Transverse colon (tissue), 4 donors: ENCODE data around the gene ARHGAP31.

Experiments
- POLR2A ChIP-seq: fragments of 450-650 bp; IDR thresholded peaks from one replicate; pipeline ENCODE4 v1.6.1; 2016; ENCODE audit warnings: antibody characterized with exemption, mild to moderate bottlenecking, moderate library complexity
- POLR2AphosphoS5 ChIP-seq, 3 donors: sonication (generic); formaldehyde crosslinking; IDR thresholded peaks; one replicate each; pipeline ENCODE4 v1.6.1; 2016; ENCODE audit warnings: antibody characterized with exemption in 3 of 3
- TF ChIP-seq, protein P1 (sequence below), 5 experiments: fragments of 200-600 bp in 3 of 5; fragments of 450-650 bp in 2 of 5; sonication (generic) in 3 of 5; IDR thresholded peaks; 1 replicate in 2 of 5; 2 replicates in 3 of 5; pipeline ENCODE4 v1.5.1; 2016 to 2017; ENCODE audit warnings: antibody characterized with exemption in 5 of 5, inconsistent platforms in 3 of 5, mild to moderate bottlenecking in 2 of 5, moderate library complexity in 1 of 5

DNA sequence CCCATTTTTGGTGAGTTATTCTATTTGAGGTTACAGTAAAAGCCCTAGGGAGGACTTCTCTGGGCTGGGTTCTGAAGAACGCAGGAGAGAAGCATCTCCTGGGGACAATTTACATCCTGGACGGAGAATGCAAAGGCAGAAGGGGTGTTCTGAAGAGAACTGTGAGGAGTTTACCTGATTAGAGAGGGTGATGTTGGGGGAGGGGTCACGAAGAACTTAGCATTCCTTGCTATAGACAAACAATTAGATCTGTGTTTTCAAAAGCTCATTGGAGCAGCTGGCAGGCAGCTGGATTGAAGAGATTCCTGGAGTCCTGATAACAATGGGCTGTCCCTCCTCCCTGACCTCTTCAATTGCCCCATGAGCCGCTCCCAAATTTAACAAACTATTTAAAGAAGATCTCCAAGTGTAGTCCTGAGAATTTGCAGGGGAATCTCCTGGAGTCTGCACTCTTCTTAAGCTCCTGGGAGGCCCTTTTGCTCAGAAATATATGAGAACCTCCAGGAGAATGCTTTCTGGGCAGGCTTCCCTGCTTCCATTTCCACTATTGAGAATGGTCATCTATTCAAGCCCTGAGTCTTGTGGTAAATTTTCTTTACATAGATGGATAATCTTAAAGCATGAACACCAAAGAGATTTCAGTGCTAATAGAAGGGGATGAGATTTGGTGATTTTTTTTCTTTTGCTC lies 55.3 kb downstream of the ARHGAP31 start:
- no peak for TF ChIP-seq POLR2AphosphoS5 (IDR thresholded peaks at IDR 0.05)
- no peak for TF ChIP-seq POLR2A
- TF ChIP-seq, protein P1, sequence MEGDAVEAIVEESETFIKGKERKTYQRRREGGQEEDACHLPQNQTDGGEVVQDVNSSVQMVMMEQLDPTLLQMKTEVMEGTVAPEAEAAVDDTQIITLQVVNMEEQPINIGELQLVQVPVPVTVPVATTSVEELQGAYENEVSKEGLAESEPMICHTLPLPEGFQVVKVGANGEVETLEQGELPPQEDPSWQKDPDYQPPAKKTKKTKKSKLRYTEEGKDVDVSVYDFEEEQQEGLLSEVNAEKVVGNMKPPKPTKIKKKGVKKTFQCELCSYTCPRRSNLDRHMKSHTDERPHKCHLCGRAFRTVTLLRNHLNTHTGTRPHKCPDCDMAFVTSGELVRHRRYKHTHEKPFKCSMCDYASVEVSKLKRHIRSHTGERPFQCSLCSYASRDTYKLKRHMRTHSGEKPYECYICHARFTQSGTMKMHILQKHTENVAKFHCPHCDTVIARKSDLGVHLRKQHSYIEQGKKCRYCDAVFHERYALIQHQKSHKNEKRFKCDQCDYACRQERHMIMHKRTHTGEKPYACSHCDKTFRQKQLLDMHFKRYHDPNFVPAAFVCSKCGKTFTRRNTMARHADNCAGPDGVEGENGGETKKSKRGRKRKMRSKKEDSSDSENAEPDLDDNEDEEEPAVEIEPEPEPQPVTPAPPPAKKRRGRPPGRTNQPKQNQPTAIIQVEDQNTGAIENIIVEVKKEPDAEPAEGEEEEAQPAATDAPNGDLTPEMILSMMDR (IDR thresholded peaks at IDR 0.05) = no peak
